Putamen (tissue), 1 donor: Measurements from ENCODE around the gene MAF.
A peak's percentile ranks its signal among the peaks of the same experiment; 100 is the strongest.

Source experiments
- DNase-seq: peaks from one replicate; pipeline ENCODE4 v3.0.0-alpha.2; 2016; ENCODE audit warnings: low spot score

MAF gene

GRCh38 chr16:79612207-79612606 lies 11.7 kb upstream of the MAF start:
- DNase-seq: no peak

- no peak for DNase-seq
These were observed 10.2 kb upstream of the MAF start for GRCh38 chr16:79610771-79611170.

DNA sequence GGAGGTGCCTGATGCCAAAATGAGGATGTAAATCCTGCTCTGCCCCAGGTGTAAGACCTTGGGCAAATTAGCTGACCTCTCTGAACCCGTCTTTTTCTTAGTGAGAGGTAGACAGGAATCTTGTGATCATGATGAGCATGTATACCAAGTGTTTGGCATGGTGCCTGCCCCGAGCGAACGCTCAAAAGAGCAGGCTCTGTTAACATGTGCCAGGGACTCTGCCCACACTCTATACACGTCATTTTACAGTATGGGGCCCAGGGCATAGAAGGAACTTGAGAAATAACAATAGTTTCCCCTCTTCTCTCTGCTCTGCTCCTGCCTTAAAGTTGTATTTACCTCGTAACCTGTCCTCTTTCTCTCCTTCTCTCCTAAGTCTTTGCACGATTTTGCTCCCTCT lies 9.3 kb upstream of the MAF start:
- no peak for DNase-seq

GRCh38 chr16:79608976-79609375 lies 8.4 kb upstream of the MAF start:
- no peak for DNase-seq

- DNase-seq: no peak
These were observed 7.0 kb upstream of the MAF start for GRCh38 chr16:79607587-79607986.

- peak; percentile 33 for DNase-seq
These were observed 5.5 kb upstream of the MAF start for GRCh38 chr16:79605999-79606398.

- DNase-seq: no peak
These were observed 2.5 kb upstream of the MAF start for GRCh38 chr16:79603055-79603454.

- no peak for DNase-seq
These were observed 2.1 kb upstream of the MAF start for GRCh38 chr16:79602628-79603014.

- peak; percentile 81 for DNase-seq
These were observed 1.5 kb upstream of the MAF start for GRCh38 chr16:79601931-79602627.

DNA sequence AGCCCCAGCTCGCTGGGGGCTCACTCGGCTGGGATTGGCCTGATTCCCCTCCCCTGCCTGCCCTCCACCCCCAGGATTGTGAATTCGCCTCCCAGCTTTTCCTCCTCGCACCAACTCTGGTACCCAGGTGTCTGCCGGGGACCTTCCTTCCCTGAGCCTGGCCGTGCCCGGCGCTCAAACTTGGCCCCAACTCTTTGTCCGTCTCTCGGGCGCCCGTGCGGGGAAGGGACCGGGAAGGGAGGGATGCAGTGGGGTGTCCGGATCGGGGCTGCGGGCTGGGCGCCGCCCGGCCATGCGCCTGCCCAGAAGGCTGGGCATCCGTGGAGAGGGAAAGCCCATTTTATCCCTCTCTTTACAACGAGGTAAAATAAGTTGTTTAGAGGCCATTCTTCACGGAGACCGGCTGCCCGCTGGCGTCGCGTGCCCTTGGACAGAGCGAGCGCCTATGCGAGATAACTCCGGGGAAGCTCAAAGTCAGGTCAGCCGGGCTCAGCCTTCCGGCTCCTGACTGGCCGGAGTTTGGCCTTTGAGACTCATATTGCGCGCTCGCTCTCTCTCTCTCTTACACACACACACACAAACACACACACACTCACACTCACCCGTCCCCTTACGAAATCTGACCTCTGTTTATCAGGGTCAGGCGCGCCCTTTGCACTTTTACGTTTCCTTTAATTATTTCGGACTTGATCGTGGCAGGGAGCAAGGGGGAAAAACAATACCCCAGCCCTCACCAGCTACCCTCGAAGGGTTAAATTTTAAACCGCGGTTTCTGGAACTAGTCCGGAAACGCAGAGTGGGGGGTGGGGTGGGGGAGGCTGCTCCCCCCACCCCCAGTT lies 774 bp upstream of the MAF start:
- DNase-seq: peak; percentile 21

- DNase-seq: peak; percentile 49
These were observed 500 bp downstream of the MAF start for GRCh38 chr16:79599837-79600637.

- no peak for DNase-seq
These were observed 1.2 kb downstream of the MAF start for GRCh38 chr16:79599256-79599836.

GRCh38 chr16:79598348-79599181 lies 2.0 kb downstream of the MAF start:
- peak; percentile 35 for DNase-seq

GRCh38 chr16:79598063-79598347 lies 2.5 kb downstream of the MAF start:
- DNase-seq: no peak

DNA sequence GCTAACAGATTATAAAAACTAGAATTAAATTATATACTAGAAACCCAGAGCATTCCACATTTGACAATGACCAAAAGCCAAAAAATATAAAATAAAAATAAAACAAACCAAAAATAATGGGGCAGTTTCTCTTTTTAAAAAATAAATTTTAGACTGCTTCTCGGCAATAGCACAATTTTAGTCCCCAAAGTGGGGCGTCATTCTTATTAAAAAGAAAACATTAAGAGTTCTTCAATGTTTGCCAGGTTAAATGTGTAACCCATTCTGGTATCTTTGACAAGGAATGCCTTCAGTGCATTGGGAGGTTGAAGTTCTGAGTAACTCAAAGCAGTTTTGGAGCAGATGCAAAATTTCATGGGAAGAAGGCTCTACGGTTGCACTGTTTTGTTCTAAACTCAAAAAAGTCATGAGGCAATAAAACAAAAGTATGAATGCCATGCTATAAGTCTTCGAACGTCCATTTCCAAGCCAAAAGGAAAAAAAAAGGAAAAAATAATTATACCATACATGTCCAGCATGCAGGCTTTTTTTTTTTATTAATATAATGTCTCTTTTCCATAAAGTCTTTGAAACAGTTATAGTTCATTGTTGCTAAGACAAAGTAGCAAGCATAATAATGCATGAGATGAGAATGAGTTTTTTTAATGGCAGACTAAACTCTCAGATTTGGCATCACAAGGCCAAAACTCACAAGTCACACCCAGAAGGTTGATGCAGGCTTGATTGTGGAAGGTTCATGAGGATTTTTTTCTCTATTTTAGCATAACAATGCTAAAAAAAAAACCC lies 3.1 kb downstream of the MAF start:
- DNase-seq: no peak

DNA sequence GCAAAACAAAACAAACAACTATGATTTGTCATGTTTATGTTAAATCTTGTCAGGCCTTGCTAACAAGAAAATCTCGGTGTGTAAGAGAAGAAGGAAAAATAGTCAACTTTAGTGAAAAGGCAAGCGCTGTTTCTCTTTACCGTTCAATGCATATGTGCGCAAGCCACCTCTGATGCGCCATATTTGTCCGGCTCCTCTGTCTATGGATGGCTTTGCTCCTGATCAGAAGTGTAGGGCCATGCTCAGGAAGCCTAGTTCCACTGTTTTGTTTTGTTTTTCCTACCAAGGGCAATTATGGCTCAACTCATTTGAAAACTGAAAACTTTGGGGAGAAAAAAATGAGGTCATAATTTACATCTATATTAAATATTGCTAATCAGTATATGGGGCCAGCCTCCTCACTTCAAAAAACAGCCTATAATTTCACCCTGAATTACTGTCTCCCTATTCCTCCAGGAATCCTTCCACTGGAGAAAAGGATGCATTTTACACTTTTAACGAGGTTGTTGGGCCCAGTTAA lies 4.5 kb downstream of the MAF start:
- DNase-seq: no peak

- no peak for DNase-seq
These were observed 5.3 kb downstream of the MAF start for GRCh38 chr16:79595231-79595641.

- no peak for DNase-seq
These were observed 6.8 kb downstream of the MAF start for GRCh38 chr16:79593754-79594153.

- no peak for DNase-seq
These were observed 7.4 kb downstream of the MAF start for GRCh38 chr16:79593074-79593531.

DNA sequence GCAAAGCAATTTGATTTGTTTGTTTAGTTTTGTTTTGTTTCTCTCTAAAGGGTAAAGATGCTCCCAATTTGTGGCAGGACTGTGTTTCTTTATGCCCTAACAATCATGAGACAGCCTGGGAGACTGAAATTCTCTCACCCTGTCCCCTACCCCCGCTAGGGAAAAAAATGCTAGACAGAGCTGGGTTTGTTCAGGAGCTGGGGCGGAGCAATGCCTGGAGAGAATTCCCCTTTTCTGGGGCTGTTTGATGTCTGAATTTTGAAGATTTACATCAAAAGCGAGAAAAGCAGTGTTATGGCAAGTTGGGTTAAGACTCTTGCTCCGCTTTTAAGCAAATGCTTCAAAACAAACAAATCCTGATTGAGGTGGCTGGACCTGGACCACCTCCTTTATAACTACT lies 8.4 kb downstream of the MAF start:
- peak; percentile 25 for DNase-seq
